C4-2B (cell line): ENCODE measurements around the gene RAPGEF1.

ENCODE experiments used
- ZFX ChIP-seq: fragments of 450-650 bp; IDR thresholded peaks from 2 replicates; pipeline ENCODE4 v1.6.1; 2017
- TF ChIP-seq, protein P1 (sequence below): fragments of 450-650 bp; conservative IDR thresholded peaks from 2 replicates; pipeline ENCODE4 v1.5.1; 2017; ENCODE audit warnings: mild to moderate bottlenecking

GRCh38 chr9:131609099-131609830 lies 130.6 kb downstream of the RAPGEF1 start:
- TF ChIP-seq, protein P1, sequence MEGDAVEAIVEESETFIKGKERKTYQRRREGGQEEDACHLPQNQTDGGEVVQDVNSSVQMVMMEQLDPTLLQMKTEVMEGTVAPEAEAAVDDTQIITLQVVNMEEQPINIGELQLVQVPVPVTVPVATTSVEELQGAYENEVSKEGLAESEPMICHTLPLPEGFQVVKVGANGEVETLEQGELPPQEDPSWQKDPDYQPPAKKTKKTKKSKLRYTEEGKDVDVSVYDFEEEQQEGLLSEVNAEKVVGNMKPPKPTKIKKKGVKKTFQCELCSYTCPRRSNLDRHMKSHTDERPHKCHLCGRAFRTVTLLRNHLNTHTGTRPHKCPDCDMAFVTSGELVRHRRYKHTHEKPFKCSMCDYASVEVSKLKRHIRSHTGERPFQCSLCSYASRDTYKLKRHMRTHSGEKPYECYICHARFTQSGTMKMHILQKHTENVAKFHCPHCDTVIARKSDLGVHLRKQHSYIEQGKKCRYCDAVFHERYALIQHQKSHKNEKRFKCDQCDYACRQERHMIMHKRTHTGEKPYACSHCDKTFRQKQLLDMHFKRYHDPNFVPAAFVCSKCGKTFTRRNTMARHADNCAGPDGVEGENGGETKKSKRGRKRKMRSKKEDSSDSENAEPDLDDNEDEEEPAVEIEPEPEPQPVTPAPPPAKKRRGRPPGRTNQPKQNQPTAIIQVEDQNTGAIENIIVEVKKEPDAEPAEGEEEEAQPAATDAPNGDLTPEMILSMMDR: no peak
- TF ChIP-seq ZFX: no peak
